Stimulated activated CD4-positive, alpha-beta T cell treated with anti-CD3 and anti-CD28 coated beads, Interleukin-4, amount 100 ng/mL, for 4 hours (primary cell): ENCODE measurements around the gene NKIRAS2.

ENCODE experiments used
- DNase-seq, 2 experiments: peaks; one replicate each; pipeline ENCODE4 v3.0.0-alpha.2; 2020

Gene NKIRAS2

GRCh38 chr17:42019509-42020404 is at the start of gene NKIRAS2:
Gene NKIRAS2 (plus strand): TSS chr17:42020090. CDS start chr17:42021578, 1,488 bp downstream.
- peak; percentile 91 to 95 for DNase-seq

DNA sequence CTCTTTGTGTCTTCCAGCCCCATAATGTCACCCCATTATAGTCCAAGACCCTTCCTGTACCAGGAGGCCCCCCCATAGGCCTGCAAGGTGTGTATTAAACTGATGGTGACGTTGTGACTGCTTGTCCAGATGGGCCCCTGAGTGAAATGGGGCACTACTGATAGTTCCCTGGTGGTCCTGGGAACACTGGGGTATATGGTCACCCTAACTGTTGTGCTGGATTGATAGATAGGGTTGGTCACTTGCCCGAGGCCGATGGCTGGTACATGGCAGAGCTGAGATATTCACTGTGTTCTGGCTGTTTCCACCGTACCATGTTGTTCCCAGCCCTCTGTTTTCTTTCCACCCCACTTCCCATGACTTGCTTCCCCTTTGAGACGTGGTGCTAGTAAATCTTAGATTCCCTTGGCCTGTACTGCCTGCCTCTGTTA is 49.0 kb upstream of the NKIRAS2 start:
- no peak for DNase-seq

GRCh38 chr17:41971721-41972523 is 48.0 kb upstream of the NKIRAS2 start:
- DNase-seq: no peak

DNA sequence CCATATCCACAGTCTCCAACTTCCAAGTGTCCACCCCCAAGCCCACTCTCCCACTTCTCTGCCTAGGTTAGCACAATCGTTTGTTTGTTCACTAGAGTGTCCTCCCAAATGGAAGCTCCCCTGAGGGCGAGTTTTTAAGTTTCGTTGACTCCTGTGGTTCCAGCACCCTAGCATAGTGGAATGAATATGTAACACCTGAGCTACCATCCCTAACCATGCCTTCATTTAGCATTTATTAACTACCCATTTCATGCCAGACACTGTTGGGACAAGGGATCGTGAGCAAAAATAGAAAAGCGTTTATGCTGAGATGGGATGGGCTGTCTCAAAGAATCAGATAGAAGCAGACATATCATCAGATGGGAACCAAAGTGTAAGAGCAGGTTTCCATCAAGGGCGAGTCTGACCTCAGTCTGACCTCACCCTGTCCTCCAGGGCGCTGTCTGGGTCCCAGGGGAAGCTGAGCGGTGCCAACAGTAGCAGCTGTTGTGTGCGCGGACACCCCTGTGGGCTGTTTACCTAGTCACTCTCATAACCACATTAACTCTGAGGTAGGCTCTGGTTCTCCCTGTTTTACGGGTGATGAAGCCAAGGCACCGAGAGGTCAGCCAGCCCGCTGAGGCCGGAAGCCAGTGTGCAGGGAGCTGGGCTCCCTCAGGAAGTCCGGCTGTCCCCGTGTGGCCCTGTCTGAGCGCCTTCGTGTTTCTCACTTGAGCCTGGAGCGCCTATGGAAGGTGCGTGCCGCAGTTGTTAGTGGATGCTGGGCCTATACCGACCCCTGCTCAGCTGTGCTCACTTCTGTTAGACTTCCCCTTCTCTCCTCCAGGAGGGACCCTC is 47.1 kb upstream of the NKIRAS2 start:
- DNase-seq: no peak

- DNase-seq: no peak
Observed at GRCh38 chr17:41973408-41973811, 46.5 kb upstream of the NKIRAS2 start.

- no peak for DNase-seq
Observed at GRCh38 chr17:41974031-41974430, 45.9 kb upstream of the NKIRAS2 start.

- no peak for DNase-seq
Observed at GRCh38 chr17:41974658-41975057, 45.2 kb upstream of the NKIRAS2 start.

DNA sequence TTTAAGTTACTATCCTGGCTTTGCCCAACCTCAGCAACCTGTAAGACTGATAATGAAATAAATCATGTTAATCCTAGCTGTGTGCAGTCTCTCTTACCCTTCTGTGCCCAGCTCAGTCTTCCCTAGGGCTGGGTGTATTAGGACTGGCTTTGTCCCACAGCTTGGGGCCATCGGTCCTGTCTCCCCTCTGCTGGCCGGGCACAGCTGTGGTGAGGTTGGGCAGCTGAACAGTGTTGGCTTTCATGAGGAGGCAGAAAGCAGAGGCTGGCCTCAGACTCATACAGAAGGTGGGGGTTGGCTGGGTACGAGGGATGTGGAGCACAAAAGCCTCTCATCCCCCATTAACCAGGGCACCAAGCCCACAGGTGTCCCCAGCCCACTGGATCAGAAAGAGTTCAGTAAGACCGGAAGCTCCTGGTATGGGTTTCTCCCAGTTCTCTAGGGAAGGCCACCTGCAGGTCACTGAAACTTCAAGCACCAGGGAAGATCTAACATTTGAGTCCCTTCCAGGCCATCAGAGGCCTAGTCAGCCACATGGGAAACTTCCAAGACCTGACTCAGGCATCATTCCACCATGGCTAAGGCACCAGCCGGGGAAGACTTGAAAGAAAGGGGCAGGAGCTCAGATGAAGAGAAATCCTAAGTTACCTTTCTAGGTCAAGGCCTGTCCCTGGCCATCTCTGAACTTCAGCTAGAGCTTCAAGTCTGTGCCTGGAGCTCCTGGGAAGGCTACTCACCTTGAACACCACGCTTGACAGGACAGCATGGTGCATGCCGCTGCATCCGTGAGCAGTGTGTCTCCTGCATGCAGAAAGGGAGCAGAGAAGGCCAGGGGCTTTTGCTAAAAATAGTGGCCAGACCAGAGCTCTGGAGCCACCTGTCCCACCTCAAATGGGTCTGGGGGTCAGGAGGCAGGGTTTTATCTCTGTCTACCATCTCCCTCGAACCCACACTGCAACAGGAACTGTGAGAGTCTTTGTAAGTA is 44.5 kb upstream of the NKIRAS2 start:
- no peak for DNase-seq

GRCh38 chr17:41976142-41976768 is 43.6 kb upstream of the NKIRAS2 start:
- no peak for DNase-seq

DNA sequence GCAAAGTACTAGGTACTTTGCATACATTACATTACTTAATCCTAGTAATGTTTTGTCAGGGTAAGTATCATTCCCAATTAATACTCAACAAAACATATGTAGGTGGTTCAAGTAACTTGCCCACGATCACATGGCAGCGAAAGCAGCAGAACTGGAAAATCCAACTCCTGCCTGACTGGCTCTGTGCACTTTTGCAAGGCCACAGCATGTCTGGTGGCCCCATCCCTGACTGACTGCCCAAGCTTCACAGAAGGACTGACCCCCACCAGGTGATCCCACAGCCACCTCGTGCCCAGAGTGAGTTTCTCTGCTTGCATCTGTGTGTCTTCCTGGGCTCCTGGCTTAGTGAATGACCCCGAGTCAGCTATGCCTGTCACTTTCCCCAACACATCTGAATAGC is 41.9 kb upstream of the NKIRAS2 start:
- no peak for DNase-seq

- DNase-seq: no peak
Observed at GRCh38 chr17:41982026-41982760, 37.7 kb upstream of the NKIRAS2 start.

- DNase-seq: no peak
Observed at GRCh38 chr17:41984454-41984853, 35.4 kb upstream of the NKIRAS2 start.

DNA sequence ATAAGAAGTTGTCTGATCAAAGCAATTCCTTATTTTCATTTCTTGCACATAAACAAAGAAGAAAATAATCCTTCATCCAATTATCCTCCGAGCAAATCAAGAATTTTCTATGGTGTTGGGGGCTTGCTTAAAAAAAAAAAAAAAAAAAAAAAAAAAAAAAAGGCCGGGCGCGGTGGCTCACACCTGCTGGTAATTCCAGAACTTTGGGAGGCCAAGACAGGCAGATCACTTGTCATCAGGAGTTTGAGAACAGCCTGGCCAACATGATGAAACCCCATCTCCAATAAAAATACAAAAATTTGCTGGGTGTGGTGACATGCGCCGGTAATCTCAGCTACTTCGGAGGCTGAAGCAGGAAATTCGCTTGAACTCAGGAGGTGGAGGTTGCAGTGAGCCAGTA is 34.0 kb upstream of the NKIRAS2 start:
- no peak for DNase-seq

- no peak for DNase-seq
Observed at GRCh38 chr17:41986634-41987033, 33.3 kb upstream of the NKIRAS2 start.

- DNase-seq: no peak
Observed at GRCh38 chr17:41987642-41988041, 32.2 kb upstream of the NKIRAS2 start.

DNA sequence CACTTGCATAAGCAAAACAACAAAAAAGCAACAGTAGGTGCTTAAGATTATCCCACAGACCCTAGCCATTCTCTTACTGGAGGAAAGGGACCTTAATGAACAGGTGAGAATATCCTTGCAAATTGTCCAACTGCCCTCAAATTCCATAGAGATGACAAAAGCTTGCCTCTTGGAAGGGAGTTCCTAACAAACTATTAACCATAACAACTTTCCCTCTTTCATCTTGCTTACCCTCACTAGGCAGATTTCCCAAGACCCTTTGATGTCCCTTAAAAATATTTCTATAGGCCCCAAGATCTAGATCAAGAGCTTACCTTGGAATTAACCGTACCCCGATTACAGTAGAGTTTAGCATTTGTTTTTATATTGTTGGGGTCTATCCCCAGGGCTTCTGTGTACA is 31.5 kb upstream of the NKIRAS2 start:
- no peak for DNase-seq

- DNase-seq: no peak
Observed at GRCh38 chr17:41989702-41990419, 30.0 kb upstream of the NKIRAS2 start.

- no peak for DNase-seq
Observed at GRCh38 chr17:41992576-41992975, 27.3 kb upstream of the NKIRAS2 start.

DNA sequence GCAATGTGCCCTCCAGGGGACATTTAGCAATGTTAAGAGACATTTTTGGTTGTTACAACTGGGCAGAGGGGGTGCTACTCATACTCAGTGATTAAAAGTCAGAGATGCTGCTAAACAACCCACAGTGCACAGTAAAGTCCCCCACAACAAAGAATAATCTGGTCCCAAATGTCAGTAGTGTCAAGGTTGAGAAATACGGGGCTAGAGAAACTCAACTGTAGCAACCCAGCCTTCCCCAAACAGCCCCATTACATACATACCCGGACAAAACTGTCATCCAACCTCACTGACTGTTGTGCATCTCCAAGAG is 23.1 kb upstream of the NKIRAS2 start:
- DNase-seq: no peak

- no peak for DNase-seq
Observed at GRCh38 chr17:41998497-41998896, 21.4 kb upstream of the NKIRAS2 start.
